OCI-LY3 (cell line): ENCODE measurements around the gene CCDC138.

Experiments
- EZH2phosphoT487 ChIP-seq: fragments of 200-600 bp; shearing (Covaris generic); IDR thresholded peaks from 2 replicates; pipeline ENCODE4 v1.6.1; 2018; ENCODE audit warnings: antibody characterized with exemption, mixed run types, low read depth
- TF ChIP-seq, protein P1 (sequence below): fragments of 200-600, 300-600 bp; sonication (generic); IDR thresholded peaks from 2 replicates; pipeline ENCODE4 v1.5.1; 2014; ENCODE audit warnings: antibody characterized with exemption, low read length, low read depth

DNA sequence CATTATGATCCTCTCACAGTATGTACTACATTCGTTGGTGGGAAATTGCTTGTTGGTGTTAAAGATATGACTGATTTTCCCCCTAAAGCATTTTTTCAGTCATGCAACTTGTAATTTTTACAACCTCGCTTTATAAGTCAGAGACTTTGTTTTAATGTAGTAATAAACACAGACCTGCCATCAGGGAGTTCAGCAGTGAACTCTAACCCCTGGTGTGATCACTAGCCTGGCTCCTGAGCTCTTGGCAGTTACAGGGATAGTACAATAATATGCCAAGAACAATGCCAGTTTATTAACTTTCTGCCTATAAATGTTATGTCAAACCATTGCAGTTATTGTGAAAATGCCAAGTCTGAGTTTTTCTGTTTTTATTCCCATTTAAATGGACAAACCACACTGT lies 108.6 kb downstream of the CCDC138 start:
- TF ChIP-seq, protein P1, sequence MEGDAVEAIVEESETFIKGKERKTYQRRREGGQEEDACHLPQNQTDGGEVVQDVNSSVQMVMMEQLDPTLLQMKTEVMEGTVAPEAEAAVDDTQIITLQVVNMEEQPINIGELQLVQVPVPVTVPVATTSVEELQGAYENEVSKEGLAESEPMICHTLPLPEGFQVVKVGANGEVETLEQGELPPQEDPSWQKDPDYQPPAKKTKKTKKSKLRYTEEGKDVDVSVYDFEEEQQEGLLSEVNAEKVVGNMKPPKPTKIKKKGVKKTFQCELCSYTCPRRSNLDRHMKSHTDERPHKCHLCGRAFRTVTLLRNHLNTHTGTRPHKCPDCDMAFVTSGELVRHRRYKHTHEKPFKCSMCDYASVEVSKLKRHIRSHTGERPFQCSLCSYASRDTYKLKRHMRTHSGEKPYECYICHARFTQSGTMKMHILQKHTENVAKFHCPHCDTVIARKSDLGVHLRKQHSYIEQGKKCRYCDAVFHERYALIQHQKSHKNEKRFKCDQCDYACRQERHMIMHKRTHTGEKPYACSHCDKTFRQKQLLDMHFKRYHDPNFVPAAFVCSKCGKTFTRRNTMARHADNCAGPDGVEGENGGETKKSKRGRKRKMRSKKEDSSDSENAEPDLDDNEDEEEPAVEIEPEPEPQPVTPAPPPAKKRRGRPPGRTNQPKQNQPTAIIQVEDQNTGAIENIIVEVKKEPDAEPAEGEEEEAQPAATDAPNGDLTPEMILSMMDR: no peak
- no peak for TF ChIP-seq EZH2phosphoT487
